DMS153 treated with DMSO at 0.1 percent for 48 hours (cell line): ENCODE measurements around the gene KPNB1.

Experiments
- DNase-seq: peaks from one replicate; lab custom pipeline; 2025; ENCODE audit not compliant: unreplicated experiment; lab: John Stamatoyannopoulos, UW

The KPNB1 gene

DNA sequence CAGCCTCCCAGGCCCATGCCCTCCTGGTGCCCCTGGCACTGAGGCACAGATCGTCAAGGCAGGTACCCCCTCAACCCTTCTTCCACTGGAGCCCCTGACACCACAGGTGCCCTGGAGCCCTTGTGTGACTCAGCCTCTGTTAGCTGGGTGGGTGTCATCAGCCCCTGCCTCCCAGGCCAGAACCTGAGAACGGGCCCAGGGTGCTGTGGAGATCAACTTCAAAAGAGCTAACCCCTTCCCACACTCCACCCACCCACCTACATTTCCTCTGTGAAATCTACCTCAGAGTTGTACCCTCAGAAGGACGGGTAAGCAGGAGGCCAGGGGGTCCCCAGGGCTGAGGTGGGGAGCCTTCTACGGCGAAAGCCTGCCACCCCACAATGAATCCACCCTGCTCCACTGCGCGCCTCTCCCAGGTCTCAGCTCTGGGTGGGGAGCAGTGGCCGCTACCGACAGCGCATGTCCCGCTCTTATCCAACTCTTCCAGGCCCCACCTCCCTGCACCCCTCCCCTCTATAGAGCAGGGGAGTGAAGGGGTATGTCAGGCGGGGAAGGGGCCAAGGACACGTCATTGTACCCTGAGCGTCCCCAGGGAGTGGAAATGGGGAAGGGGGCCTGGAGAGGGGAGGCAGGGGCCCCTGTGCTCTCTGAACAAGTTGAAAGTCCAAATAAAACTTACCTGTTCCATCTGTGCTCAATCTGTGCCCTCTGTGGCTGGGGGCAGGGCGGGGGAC lies 61.8 kb downstream of the KPNB1 start:
- no peak for DNase-seq

DNA sequence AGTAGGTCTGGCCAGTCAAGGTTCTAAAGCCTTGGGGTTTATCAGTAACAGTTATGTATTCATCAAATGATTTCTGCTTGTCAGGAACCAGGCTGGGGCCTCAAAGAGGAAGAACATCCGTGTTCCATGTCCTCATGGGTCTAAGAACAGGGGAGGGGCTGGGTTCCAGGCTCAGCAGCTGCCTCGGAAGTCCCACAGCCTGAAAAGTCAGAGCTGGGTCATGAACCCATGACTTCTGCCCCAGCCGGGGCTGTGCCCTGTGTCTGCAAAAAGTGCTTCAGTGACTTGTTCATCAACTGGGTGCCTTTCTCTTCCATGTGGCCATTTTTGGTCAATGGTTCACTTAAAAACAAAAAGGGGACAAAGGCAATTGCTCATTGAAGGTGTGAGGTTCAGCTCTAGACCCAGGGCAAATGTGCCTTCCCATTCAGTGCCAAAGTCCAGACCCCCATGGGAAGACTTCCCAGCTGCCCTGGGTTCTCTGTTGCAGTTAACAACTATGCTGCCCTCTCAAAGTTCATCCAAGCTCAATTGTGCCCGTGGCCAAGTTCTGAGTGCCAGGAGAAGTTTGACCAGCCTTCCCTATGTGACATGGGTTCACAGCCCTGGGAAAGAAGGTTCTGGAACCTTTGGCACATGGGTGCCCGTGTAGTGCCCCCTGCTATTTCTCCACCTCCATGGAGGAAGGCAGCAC lies 62.8 kb downstream of the KPNB1 start:
- DNase-seq: no peak

GRCh38 chr17:47713980-47714700 lies 64.4 kb downstream of the KPNB1 start:
- no peak for DNase-seq

GRCh38 chr17:47714773-47715396 lies 65.2 kb downstream of the KPNB1 start:
- DNase-seq: no peak

- no peak for DNase-seq
Observed at GRCh38 chr17:47715669-47716325, 66.1 kb downstream of the KPNB1 start.

DNA sequence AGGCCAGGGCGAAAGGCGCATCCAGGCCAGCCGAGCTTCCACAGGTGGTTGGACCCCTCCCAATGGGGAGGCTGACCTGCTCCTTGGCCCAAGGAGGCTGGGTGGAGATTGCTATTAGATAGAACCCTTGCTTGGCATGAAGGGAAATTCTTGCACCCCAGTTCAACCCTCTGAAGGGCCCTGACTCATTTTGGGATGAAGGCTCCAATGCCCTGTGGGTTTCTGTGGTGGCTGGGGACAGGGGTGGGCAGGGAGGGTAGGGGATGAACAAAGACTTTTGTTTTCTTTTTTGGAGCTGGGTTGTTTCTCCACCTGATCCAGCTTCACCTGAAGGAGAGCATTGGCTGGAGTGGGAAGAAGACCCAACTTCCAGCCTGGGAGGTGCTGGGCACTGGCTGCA lies 66.7 kb downstream of the KPNB1 start:
- no peak for DNase-seq

GRCh38 chr17:47717261-47717697 lies 67.6 kb downstream of the KPNB1 start:
- no peak for DNase-seq

DNA sequence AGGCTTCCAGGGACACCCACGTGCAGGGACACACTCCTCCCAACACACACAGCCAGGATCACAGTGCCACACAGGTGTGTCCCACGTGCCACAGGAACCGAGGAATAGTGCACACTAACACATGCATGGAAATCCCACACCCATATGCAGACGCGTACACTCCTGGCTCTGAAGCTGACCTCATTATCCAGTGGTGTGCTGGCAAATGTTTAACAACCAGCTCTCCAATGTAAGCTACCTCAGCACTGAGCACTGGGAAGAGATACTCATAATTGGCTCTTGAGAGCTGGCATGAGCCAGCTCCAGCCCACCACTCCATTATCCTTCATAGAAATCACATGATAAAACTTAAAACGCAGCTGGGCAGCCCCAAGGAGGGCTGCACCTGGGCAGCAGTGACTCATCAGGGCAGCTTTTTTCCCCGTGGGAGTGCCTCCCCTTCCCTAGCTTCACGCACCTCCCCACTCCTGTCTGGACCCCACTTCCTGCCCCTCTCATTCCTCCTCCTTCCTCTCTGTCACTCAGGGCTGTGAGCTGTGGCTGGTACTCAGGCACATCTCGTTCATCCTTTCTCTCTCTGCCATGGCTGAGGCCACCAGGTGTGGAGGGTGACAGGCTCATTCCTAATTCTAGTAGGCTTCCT lies 68.4 kb downstream of the KPNB1 start:
- no peak for DNase-seq

DNA sequence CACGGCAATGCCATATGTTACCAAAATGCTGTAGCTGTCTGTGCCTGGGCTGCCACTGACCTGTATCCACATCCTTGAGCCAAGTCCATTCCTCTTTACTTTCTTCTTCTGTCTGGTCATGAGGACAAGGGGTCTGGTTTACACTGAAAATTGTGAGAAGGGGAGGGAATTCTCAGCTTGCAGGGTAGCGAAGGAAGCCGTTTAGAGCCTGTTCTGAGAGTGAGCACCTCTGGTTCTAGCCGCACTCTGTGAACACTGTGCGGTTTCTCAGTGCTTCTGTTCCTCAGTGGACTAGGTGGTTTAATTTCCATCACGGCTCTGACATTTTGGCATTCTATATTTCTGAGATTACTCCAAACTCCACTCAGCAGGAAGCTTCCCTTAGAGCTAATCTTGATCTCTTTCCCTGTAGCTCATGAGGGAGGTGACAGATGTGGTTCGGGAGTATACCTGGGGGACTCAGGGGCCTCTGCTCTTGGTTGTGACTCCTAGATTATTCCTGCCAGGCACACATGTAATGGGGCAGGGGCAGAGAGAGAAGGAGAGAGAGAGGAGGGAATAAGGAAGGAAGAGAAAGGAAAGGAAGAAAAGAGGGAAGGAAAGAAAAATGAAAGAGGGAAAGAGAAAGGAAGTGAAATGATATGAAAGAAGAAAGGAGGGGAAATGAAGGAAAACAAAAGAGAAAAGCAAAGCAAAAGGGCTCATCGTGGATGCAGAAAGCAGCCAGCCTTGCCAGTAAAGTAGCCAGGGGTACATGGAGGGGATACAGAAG lies 69.1 kb downstream of the KPNB1 start:
- no peak for DNase-seq

- no peak for DNase-seq
Observed at GRCh38 chr17:47719411-47720152, 69.9 kb downstream of the KPNB1 start.

DNA sequence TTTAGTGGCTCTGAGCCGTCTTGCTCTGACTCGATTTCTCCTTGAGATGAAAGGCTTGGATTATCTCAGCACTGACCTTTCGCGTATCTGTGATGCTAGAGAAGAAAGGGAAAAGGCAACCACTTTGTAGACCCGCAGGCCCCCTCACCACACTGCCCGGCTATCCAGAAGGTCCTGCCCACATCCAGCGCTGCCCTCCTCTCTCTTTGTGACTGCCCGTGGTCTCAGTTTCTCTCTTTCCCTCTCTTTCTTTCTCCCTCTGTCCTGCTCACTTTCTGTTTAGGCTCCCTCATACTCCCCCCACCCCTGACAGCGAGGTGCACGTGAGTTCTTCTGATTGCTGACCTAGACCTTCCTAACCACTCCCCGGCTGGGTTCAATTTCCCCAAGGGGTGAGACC lies 70.5 kb downstream of the KPNB1 start:
- DNase-seq: no peak

- DNase-seq: no peak
Observed at GRCh38 chr17:47720754-47721533, 71.2 kb downstream of the KPNB1 start.

- no peak for DNase-seq
Observed at GRCh38 chr17:47721725-47722124, 72.0 kb downstream of the KPNB1 start.

- DNase-seq: no peak
Observed at GRCh38 chr17:47724705-47725104, 75.0 kb downstream of the KPNB1 start.

GRCh38 chr17:47725446-47726111 lies 75.9 kb downstream of the KPNB1 start:
- DNase-seq: no peak

- DNase-seq: no peak
Observed at GRCh38 chr17:47726796-47727703, 77.3 kb downstream of the KPNB1 start.

- no peak for DNase-seq
Observed at GRCh38 chr17:47727704-47728036, 78.0 kb downstream of the KPNB1 start.
